MM.1S (cell line): ENCODE measurements around the gene ZNF491.

ENCODE experiments used
- EZH2 ChIP-seq: fragments of 300-600 bp; sonication (generic); optimal IDR thresholded peaks from 2 replicates; pipeline ENCODE3; 2017; ENCODE audit warnings: low read depth, mild to moderate bottlenecking, antibody characterized with exemption, low read length, mixed read lengths
- EZH2phosphoT487 ChIP-seq: fragments of 300-600 bp; sonication (generic); IDR thresholded peaks from 2 replicates; pipeline ENCODE4 v1.6.1; 2018; ENCODE audit warnings: antibody characterized with exemption, low read length
- TF ChIP-seq, protein P1 (sequence below): fragments of 300-600 bp; sonication (generic); IDR thresholded peaks from 2 replicates; pipeline ENCODE4 v1.5.1; 2016; ENCODE audit warnings: antibody characterized with exemption, low read length, mixed read lengths

DNA sequence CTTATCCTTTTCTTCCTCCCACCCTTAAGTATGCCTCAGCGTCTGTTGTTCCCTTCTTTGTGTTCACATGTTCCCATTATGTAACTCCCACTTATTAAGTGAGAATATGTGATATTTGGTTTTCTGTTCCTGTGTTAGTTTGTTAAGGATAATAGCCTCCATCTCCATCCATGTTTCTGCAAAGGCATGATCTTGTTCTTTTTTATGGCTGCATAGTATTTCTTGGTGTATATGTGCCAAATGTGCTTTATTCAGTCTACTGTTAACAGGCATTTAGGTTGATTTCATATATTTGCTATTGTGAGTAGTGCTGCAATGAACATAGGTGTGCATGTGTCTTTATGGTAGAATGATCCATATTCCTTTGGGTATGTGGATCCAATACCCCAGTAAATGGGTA, 34.7 kb upstream of the ZNF491 start:
- TF ChIP-seq, protein P1, sequence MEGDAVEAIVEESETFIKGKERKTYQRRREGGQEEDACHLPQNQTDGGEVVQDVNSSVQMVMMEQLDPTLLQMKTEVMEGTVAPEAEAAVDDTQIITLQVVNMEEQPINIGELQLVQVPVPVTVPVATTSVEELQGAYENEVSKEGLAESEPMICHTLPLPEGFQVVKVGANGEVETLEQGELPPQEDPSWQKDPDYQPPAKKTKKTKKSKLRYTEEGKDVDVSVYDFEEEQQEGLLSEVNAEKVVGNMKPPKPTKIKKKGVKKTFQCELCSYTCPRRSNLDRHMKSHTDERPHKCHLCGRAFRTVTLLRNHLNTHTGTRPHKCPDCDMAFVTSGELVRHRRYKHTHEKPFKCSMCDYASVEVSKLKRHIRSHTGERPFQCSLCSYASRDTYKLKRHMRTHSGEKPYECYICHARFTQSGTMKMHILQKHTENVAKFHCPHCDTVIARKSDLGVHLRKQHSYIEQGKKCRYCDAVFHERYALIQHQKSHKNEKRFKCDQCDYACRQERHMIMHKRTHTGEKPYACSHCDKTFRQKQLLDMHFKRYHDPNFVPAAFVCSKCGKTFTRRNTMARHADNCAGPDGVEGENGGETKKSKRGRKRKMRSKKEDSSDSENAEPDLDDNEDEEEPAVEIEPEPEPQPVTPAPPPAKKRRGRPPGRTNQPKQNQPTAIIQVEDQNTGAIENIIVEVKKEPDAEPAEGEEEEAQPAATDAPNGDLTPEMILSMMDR = no peak
- TF ChIP-seq EZH2 (no peak), EZH2phosphoT487 (no peak)
